HEK293 (cell line): ENCODE measurements around the gene ANKZF1.
A peak's percentile ranks its signal among the peaks of the same experiment; 100 is the strongest.

Experiments
- GLIS2 ChIP-seq: fragments of 450-650 bp; formaldehyde crosslinking; IDR thresholded peaks from 2 replicates; pipeline ENCODE4 v1.5.1; 2016; ENCODE audit warnings: missing biosample characterization, missing genetic modification characterization
- HOXA7 ChIP-seq: sonication (generic); formaldehyde crosslinking; IDR thresholded peaks from 2 replicates; pipeline ENCODE4 v1.8.1; 2022; ENCODE audit warnings: missing genetic modification reagents, borderline replicate concordance
- HOXC10 ChIP-seq: sonication (generic); formaldehyde crosslinking; IDR thresholded peaks from 2 replicates; pipeline ENCODE4 v1.8.1; 2023; ENCODE audit warnings: mild to moderate bottlenecking, missing genetic modification reagents
- KLF1 ChIP-seq: fragments of 450-650 bp; formaldehyde crosslinking; IDR thresholded peaks from 2 replicates; pipeline ENCODE4 v1.5.1; 2016; ENCODE audit warnings: missing biosample characterization, missing genetic modification characterization
- MEIS1 ChIP-seq: sonication (generic); formaldehyde crosslinking; IDR thresholded peaks from 2 replicates; pipeline ENCODE4 v1.8.1; 2022; ENCODE audit warnings: missing genetic modification reagents, mild to moderate bottlenecking, borderline replicate concordance
- PATZ1 ChIP-seq: fragments of 450-650 bp; formaldehyde crosslinking; IDR thresholded peaks from 2 replicates; pipeline ENCODE4 v1.5.1; 2016; ENCODE audit warnings: missing biosample characterization, missing genetic modification characterization
- PRDM1 ChIP-seq: fragments of 450-650 bp; formaldehyde crosslinking; IDR thresholded peaks from 2 replicates; pipeline ENCODE4; 2016; ENCODE audit warnings: missing biosample characterization, missing genetic modification characterization
- SP2 ChIP-seq: fragments of 450-650 bp; formaldehyde crosslinking; IDR thresholded peaks from 2 replicates; pipeline ENCODE4 v1.5.1; 2016; ENCODE audit warnings: missing biosample characterization, missing genetic modification characterization
- TSHZ1 ChIP-seq: fragments of 450-650 bp; formaldehyde crosslinking; IDR thresholded peaks from 2 replicates; pipeline ENCODE4 v1.5.1; 2016; ENCODE audit warnings: missing biosample characterization, missing genetic modification characterization, borderline replicate concordance
- WT1 ChIP-seq: fragments of 450-650 bp; formaldehyde crosslinking; IDR thresholded peaks from 2 replicates; pipeline ENCODE4 v1.5.1; 2016; ENCODE audit warnings: missing biosample characterization, missing genetic modification characterization
- ZBTB17 ChIP-seq: fragments of 450-650 bp; formaldehyde crosslinking; IDR thresholded peaks from 2 replicates; pipeline ENCODE4 v1.5.1; 2016; ENCODE audit warnings: missing biosample characterization, missing genetic modification characterization
- ZBTB20 ChIP-seq: fragments of 450-650 bp; formaldehyde crosslinking; IDR thresholded peaks from 2 replicates; pipeline ENCODE4 v1.5.1; 2016; ENCODE audit warnings: missing biosample characterization, missing genetic modification characterization
- ZBTB26 ChIP-seq: fragments of 450-650 bp; formaldehyde crosslinking; optimal IDR thresholded peaks from 2 replicates; pipeline ENCODE3; 2016; ENCODE audit warnings: missing biosample characterization, mild to moderate bottlenecking, missing genetic modification characterization
- ZBTB8A ChIP-seq: fragments of 450-650 bp; formaldehyde crosslinking; IDR thresholded peaks from 2 replicates; pipeline ENCODE4 v1.5.1; 2016; ENCODE audit warnings: missing biosample characterization, missing genetic modification characterization
- ZNF223 ChIP-seq: fragments of 450-650 bp; formaldehyde crosslinking; IDR thresholded peaks from 2 replicates; pipeline ENCODE4 v1.5.1; 2016; ENCODE audit warnings: missing biosample characterization, missing genetic modification characterization
- ZNF366 ChIP-seq: fragments of 450-650 bp; formaldehyde crosslinking; conservative IDR thresholded peaks from 2 replicates; pipeline ENCODE4 v1.5.1; 2016; ENCODE audit warnings: missing biosample characterization, missing genetic modification characterization
- ZNF423 ChIP-seq: fragments of 450-650 bp; formaldehyde crosslinking; IDR thresholded peaks from 2 replicates; pipeline ENCODE4 v1.5.1; 2016; ENCODE audit warnings: missing biosample characterization, missing genetic modification characterization
- ZNF473 ChIP-seq: fragments of 450-650 bp; formaldehyde crosslinking; IDR thresholded peaks from 2 replicates; pipeline ENCODE4 v1.5.1; 2017; ENCODE audit warnings: missing biosample characterization, missing genetic modification characterization
- ZNF558 ChIP-seq: fragments of 450-650 bp; formaldehyde crosslinking; IDR thresholded peaks from 2 replicates; pipeline ENCODE4 v1.5.1; 2016; ENCODE audit warnings: missing biosample characterization, missing genetic modification characterization
- ZNF629 ChIP-seq: fragments of 450-650 bp; formaldehyde crosslinking; IDR thresholded peaks from 2 replicates; pipeline ENCODE4 v1.5.1; 2017; ENCODE audit warnings: missing biosample characterization, missing genetic modification characterization
- ZNF664 ChIP-seq: fragments of 450-650 bp; formaldehyde crosslinking; IDR thresholded peaks from 2 replicates; pipeline ENCODE4 v1.5.1; 2016; ENCODE audit warnings: missing biosample characterization, missing genetic modification characterization
- ZNF76 ChIP-seq: fragments of 450-650 bp; formaldehyde crosslinking; IDR thresholded peaks from 2 replicates; pipeline ENCODE4; 2016; ENCODE audit warnings: low read depth, missing biosample characterization, missing genetic modification characterization, borderline replicate concordance
- TF ChIP-seq, protein P1 (sequence below): fragments of 450-650 bp; formaldehyde crosslinking; IDR thresholded peaks from 2 replicates; pipeline ENCODE4 v1.5.1; 2016; ENCODE audit warnings: missing biosample characterization, missing genetic modification characterization
- TF ChIP-seq, protein P2 (sequence below): fragments of 450-650 bp; formaldehyde crosslinking; IDR thresholded peaks from 2 replicates; pipeline ENCODE4 v1.5.1; 2016; ENCODE audit warnings: missing biosample characterization, missing genetic modification characterization, low read depth
- TF ChIP-seq, protein P3 (sequence below): fragments of 450-650 bp; formaldehyde crosslinking; IDR thresholded peaks from 2 replicates; pipeline ENCODE4 v1.5.1; 2017; ENCODE audit warnings: missing biosample characterization, mild to moderate bottlenecking, missing genetic modification characterization, moderate library complexity

The ANKZF1 gene

GRCh38 chr2:219218732-219219701 lies 10.6 kb upstream of the ANKZF1 start, which contains the start of gene ABCB6 (continued):
- TF ChIP-seq, protein P1, sequence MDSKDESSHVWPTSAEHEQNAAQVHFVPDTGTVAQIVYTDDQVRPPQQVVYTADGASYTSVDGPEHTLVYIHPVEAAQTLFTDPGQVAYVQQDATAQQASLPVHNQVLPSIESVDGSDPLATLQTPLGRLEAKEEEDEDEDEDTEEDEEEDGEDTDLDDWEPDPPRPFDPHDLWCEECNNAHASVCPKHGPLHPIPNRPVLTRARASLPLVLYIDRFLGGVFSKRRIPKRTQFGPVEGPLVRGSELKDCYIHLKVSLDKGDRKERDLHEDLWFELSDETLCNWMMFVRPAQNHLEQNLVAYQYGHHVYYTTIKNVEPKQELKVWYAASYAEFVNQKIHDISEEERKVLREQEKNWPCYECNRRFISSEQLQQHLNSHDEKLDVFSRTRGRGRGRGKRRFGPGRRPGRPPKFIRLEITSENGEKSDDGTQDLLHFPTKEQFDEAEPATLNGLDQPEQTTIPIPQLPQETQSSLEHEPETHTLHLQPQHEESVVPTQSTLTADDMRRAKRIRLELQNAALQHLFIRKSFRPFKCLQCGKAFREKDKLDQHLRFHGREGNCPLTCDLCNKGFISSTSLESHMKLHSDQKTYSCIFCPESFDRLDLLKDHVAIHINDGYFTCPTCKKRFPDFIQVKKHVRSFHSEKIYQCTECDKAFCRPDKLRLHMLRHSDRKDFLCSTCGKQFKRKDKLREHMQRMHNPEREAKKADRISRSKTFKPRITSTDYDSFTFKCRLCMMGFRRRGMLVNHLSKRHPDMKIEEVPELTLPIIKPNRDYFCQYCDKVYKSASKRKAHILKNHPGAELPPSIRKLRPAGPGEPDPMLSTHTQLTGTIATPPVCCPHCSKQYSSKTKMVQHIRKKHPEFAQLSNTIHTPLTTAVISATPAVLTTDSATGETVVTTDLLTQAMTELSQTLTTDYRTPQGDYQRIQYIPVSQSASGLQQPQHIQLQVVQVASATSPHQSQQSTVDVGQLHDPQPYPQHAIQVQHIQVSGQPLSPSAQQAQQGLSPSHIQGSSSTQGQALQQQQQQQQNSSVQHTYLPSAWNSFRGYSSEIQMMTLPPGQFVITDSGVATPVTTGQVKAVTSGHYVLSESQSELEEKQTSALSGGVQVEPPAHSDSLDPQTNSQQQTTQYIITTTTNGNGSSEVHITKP (tag by site-specific recombination) = no peak
- TF ChIP-seq HOXA7 (CRISPR knock-in tag) (no peak), ZBTB17 (tag by site-specific recombination) (peak; percentile 39), ZBTB20 (tag by site-specific recombination) (peak; percentile 62; the same call in 1 of the 2 replicates), ZNF473 (tag by site-specific recombination) (no peak), KLF1 (tag by site-specific recombination) (peak; percentile 31; the same call in 1 of the 2 replicates), ZNF366 (tag by site-specific recombination) (0 out of 2 replicates have a peak, but pooled peaks have one; percentile 28), SP2 (tag by site-specific recombination) (peak; percentile 68), ZBTB26 (tag by site-specific recombination) (peak; percentile 82), ZNF558 (no peak), ZNF664 (tag by site-specific recombination) (no peak), ZNF76 (peak; percentile 49; the same call in 1 of the 2 replicates), ZBTB8A (tag by site-specific recombination) (peak; percentile 38), PATZ1 (tag by site-specific recombination) (peak; percentile 44; the same call in 1 of the 2 replicates), TSHZ1 (tag by site-specific recombination) (no peak), MEIS1 (CRISPR knock-in tag) (no peak), ZNF223 (peak; percentile 95), GLIS2 (tag by site-specific recombination) (peak; percentile 35; the same call in 1 of the 2 replicates), HOXC10 (CRISPR knock-in tag) (no peak), WT1 (tag by site-specific recombination) (no peak), PRDM1 (tag by site-specific recombination) (no peak), ZNF629 (tag by site-specific recombination) (no peak), ZNF423 (tag by site-specific recombination) (no peak)
- TF ChIP-seq, protein P2, sequence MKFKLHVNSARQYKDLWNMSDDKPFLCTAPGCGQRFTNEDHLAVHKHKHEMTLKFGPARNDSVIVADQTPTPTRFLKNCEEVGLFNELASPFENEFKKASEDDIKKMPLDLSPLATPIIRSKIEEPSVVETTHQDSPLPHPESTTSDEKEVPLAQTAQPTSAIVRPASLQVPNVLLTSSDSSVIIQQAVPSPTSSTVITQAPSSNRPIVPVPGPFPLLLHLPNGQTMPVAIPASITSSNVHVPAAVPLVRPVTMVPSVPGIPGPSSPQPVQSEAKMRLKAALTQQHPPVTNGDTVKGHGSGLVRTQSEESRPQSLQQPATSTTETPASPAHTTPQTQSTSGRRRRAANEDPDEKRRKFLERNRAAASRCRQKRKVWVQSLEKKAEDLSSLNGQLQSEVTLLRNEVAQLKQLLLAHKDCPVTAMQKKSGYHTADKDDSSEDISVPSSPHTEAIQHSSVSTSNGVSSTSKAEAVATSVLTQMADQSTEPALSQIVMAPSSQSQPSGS (tag by site-specific recombination) = no peak
- TF ChIP-seq, protein P3, sequence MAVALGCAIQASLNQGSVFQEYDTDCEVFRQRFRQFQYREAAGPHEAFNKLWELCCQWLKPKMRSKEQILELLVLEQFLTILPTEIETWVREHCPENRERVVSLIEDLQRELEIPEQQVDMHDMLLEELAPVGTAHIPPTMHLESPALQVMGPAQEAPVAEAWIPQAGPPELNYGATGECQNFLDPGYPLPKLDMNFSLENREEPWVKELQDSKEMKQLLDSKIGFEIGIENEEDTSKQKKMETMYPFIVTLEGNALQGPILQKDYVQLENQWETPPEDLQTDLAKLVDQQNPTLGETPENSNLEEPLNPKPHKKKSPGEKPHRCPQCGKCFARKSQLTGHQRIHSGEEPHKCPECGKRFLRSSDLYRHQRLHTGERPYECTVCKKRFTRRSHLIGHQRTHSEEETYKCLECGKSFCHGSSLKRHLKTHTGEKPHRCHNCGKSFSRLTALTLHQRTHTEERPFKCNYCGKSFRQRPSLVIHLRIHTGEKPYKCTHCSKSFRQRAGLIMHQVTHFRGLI (tag by site-specific recombination) = no peak
